Adrenal gland (tissue), 5 donors: ENCODE data around the gene GDPD4.

Experiments
- POLR2A ChIP-seq, 2 donors: fragments of 450-650 bp; IDR thresholded peaks; one replicate each; pipeline ENCODE4 v1.6.1; 2017; ENCODE audit warnings: antibody characterized with exemption in 2 of 2, mild to moderate bottlenecking in 2 of 2, moderate library complexity in 1 of 2
- TF ChIP-seq, protein P1 (sequence below), 6 experiments: fragments of 450-650 bp in 4 of 6; fragments of 200-600 bp in 2 of 6; sonication (generic) in 1 of 6; IDR thresholded peaks; 1 replicate in 5 of 6; 2 replicates in 1 of 6; pipeline versions ENCODE4 v1.5.1 to v1.8.0; 2016 to 2021; ENCODE audit warnings: antibody characterized with exemption in 6 of 6, mild to moderate bottlenecking in 2 of 6, moderate library complexity in 1 of 6
- donor health status: DM: no; HTN: no; CAD: no.

DNA sequence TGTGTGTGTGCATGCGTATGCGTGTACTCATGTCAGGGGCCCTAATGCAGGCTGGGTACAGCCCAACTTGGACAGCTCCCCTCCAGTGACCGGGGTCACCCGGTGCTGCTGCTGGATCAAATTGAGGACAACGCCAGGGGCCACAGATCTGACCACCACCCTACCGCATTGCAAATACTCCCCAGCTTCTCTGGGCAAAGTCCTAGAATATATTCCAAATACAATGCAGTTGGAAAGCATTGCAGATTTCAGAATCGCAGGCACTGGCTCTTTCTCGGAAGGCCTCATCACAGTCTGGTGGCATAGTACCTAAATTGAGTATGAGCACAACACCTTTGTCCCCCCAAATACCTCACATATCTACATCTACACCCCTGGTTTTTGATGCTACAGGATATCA is 130.2 kb downstream of the GDPD4 start:
- TF ChIP-seq, protein P1, sequence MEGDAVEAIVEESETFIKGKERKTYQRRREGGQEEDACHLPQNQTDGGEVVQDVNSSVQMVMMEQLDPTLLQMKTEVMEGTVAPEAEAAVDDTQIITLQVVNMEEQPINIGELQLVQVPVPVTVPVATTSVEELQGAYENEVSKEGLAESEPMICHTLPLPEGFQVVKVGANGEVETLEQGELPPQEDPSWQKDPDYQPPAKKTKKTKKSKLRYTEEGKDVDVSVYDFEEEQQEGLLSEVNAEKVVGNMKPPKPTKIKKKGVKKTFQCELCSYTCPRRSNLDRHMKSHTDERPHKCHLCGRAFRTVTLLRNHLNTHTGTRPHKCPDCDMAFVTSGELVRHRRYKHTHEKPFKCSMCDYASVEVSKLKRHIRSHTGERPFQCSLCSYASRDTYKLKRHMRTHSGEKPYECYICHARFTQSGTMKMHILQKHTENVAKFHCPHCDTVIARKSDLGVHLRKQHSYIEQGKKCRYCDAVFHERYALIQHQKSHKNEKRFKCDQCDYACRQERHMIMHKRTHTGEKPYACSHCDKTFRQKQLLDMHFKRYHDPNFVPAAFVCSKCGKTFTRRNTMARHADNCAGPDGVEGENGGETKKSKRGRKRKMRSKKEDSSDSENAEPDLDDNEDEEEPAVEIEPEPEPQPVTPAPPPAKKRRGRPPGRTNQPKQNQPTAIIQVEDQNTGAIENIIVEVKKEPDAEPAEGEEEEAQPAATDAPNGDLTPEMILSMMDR (IDR thresholded peaks at IDR 0.05) = no peak
- TF ChIP-seq POLR2A (IDR thresholded peaks at IDR 0.05) = no peak
